Measurements from ENCODE around the gene OOEP. TPM values are rescaled to one million over a fixed set of nuclear protein-coding genes. Genes with fewer than 3 reads are reported as not detected.

Gene OOEP
- total and polyA plus RNA-seq, 7 donors = 0.23 to 0.60 TPM; not detected in 5

DNA sequence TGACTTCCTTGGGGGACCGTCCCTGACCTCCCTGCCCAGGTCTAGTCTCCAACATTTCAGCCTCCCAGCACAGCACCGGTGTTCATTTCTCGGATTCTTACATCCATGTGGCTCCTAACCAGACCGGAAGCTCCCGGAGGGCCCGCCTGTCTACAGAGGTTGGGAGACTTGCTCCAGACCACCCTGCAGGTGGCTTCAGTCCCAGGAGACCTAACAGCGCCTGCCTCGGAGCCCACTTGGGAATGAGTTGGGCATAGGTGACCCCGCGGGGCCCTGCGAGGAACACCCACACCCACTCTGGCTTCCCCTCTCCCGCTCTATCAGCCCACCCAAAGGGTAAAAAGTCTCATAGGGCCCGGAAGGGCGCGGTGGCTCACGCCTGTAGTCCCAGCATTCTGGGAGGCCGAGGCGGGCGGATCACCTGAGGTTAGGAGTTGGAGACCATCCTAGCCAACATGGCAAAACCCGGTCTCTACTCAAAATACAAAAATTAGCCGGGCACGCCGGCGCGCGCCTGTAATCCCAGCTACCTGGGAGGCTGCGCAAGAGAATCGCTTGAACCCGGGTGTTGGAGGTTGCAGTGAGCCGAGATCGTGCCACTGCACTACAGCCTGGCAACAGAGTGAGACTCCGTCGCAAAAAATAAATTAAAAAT, 21.0 kb downstream of the OOEP start:
- 48 to 76% methylated on average over 33 of the region's 33 CpGs for WGBS, 2 donors
- no peak for DNase-seq
- H3K27me3 ChIP-seq = peaks cover 4 to 31% (median 12%) of the 10 kb centered on the region in 3 donors

DNA sequence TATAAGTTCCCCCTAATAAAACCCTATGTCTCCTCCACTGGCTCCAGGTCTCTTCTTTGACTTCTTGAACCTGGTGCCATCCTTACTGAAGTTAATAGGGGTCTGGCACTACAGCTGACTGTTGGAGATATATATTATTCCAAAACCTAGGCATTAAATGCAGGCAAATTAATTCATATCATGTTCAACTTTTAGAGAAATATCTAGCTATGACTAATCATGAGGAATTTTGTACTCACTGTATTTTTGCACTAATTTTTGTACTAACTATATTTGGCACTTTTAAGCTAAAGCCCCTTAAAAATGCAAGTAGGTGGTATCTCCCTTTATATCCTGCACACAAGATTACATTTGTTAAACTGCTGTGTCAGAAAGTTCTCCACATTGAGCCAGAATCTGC, 26.5 kb downstream of the OOEP start:
- Histone ChIP-seq H3K4me3 (no peak overlapping the region), H3K36me3 (no peaks in the 10 kb centered on the region), H3K27ac (no peak overlapping the region), H3K4me1 (no peaks in the 10 kb centered on the region), H3K27me3 (peaks cover 0 to 3% (median under 1%) of the 10 kb centered on the region in 3 donors), H3K9me3 (no peaks in the 10 kb centered on the region)
- DNase-seq = no peak
- TF ChIP-seq POLR2A (IDR thresholded peaks at IDR 0.05) (no peak), EP300 (IDR thresholded peaks at IDR 0.05) (no peak), POLR2AphosphoS5 (IDR thresholded peaks at IDR 0.05) (no peak)
- TF ChIP-seq, protein P1, sequence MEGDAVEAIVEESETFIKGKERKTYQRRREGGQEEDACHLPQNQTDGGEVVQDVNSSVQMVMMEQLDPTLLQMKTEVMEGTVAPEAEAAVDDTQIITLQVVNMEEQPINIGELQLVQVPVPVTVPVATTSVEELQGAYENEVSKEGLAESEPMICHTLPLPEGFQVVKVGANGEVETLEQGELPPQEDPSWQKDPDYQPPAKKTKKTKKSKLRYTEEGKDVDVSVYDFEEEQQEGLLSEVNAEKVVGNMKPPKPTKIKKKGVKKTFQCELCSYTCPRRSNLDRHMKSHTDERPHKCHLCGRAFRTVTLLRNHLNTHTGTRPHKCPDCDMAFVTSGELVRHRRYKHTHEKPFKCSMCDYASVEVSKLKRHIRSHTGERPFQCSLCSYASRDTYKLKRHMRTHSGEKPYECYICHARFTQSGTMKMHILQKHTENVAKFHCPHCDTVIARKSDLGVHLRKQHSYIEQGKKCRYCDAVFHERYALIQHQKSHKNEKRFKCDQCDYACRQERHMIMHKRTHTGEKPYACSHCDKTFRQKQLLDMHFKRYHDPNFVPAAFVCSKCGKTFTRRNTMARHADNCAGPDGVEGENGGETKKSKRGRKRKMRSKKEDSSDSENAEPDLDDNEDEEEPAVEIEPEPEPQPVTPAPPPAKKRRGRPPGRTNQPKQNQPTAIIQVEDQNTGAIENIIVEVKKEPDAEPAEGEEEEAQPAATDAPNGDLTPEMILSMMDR (IDR thresholded peaks at IDR 0.05) = no peak
- intact Hi-C loops (cut with DNase I) = no loop called here

More for the DNA sequence above, 21.0 kb downstream of the OOEP start:
- H3K4me3 ChIP-seq = no peak overlapping the region
- no peak overlapping the region for H3K27ac ChIP-seq
- intact Hi-C loops (cut with DNase I) = no loop called here
- no peak for TF ChIP-seq POLR2AphosphoS5 (IDR thresholded peaks at IDR 0.05)
- no peak for TF ChIP-seq EP300 (IDR thresholded peaks at IDR 0.05)
- TF ChIP-seq, protein P1 (IDR thresholded peaks at IDR 0.05) = no peak
- TF ChIP-seq POLR2A (IDR thresholded peaks at IDR 0.05) = no peak
- H3K36me3 ChIP-seq = no peaks in the 10 kb centered on the region
- H3K4me1 ChIP-seq = no peaks in the 10 kb centered on the region
- no peaks in the 10 kb centered on the region for H3K9me3 ChIP-seq

GRCh38 chr6:73342174-73342573, 27.5 kb downstream of the OOEP start:
- Histone ChIP-seq H3K4me3 (no peak overlapping the region), H3K27ac (no peak overlapping the region), H3K9me3 (no peaks in the 10 kb centered on the region), H3K36me3 (no peaks in the 10 kb centered on the region), H3K4me1 (no peaks in the 10 kb centered on the region), H3K27me3 (no peaks in the 10 kb centered on the region)
- DNase-seq = no peak
- no peak for TF ChIP-seq POLR2A (IDR thresholded peaks at IDR 0.05)
- TF ChIP-seq, protein P1 (IDR thresholded peaks at IDR 0.05) = no peak
- TF ChIP-seq EP300 (IDR thresholded peaks at IDR 0.05) = no peak
- no peak for TF ChIP-seq POLR2AphosphoS5 (IDR thresholded peaks at IDR 0.05)
- WGBS, 2 donors = 78 to 90% methylated on average over 5 of the region's 5 CpGs
- intact Hi-C loops (cut with DNase I) = no loop called here

DNA sequence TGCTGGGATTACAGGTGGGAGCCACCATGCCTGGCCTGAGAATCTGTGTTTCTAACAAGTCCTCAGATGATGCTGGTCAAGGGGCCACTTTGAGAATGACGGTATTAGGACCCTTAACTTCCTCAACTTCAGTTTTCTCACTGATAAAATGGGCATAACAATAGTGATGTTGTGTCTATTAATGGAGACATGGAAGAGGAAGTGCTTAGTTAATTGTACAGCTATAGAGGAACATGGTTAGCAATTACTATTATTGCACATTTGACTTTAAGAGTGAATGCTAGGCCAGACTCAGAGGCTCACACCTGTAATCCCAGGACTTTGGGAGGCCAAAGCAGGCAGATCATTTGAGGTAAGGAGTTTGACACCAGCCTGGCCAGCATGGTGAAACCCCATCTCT, 28.4 kb downstream of the OOEP start:
- H3K27ac ChIP-seq = no peak overlapping the region
- no peaks in the 10 kb centered on the region for H3K4me1 ChIP-seq
- H3K27me3 ChIP-seq = no peaks in the 10 kb centered on the region
- DNase-seq = no peak
- 82 to 92% methylated on average over 1 of the region's 1 CpG for WGBS, 2 donors
- H3K9me3 ChIP-seq = no peaks in the 10 kb centered on the region
- TF ChIP-seq POLR2A (IDR thresholded peaks at IDR 0.05) = no peak
- H3K4me3 ChIP-seq = no peak overlapping the region
- no peaks in the 10 kb centered on the region for H3K36me3 ChIP-seq
- intact Hi-C loops (cut with DNase I) = no loop called here

DNA sequence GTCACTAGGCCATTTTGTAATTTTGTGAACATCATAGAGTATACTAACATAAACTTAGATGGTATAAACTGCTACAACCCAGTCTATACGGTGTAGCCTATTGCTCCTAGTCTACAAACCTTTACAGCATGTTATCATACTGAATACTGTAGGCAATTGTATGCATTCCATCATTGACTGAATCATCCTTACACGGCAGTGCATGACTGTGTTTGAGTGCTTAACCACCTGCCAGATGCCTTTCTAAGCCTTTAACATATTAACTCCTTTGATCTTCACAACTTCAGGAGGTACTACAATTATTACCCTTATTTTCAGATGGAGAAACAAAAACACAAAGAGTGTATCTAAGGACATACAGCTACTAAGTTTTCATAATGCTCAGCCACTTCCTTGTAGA, 29.6 kb downstream of the OOEP start:
- intact Hi-C loops (cut with DNase I) = no loop called here
- no peaks in the 10 kb centered on the region for H3K4me1 ChIP-seq
- TF ChIP-seq POLR2A (IDR thresholded peaks at IDR 0.05) (no peak), EP300 (IDR thresholded peaks at IDR 0.05) (no peak), POLR2AphosphoS5 (IDR thresholded peaks at IDR 0.05) (no peak)
- TF ChIP-seq, protein P1 (IDR thresholded peaks at IDR 0.05) = no peak
- no peaks in the 10 kb centered on the region for H3K9me3 ChIP-seq
- H3K27me3 ChIP-seq = no peaks in the 10 kb centered on the region
- 12 to 56% methylated on average over 2 of the region's 2 CpGs for WGBS, 2 donors
- no peak overlapping the region for H3K4me3 ChIP-seq
- no peaks in the 10 kb centered on the region for H3K36me3 ChIP-seq
- no peak for DNase-seq
- no peak overlapping the region for H3K27ac ChIP-seq
